HK-2 (cell line): ENCODE results near the gene RPS5.
A peak's percentile ranks its signal among the peaks of the same experiment; 100 is the strongest.

Experiments
- DNase-seq: peaks from one replicate; pipeline ENCODE4 v3.0.0-alpha.2; 2018; ENCODE audit not compliant: unreplicated experiment

RPS5 gene

GRCh38 chr19:58385313-58385890 lies 1.7 kb upstream of the RPS5 start:
- DNase-seq = no peak

GRCh38 chr19:58385891-58386575 lies 1.0 kb upstream of the RPS5 start:
- DNase-seq = peak; percentile 59

- peak; percentile 22 for DNase-seq
Observed at GRCh38 chr19:58387338-58388174, 487 bp downstream of the RPS5 start.

- DNase-seq = no peak
Observed at GRCh38 chr19:58388175-58388526, 1.1 kb downstream of the RPS5 start.

GRCh38 chr19:58392945-58393724 lies 6.1 kb downstream of the RPS5 start:
- DNase-seq = no peak

GRCh38 chr19:58393725-58394033 lies 6.6 kb downstream of the RPS5 start:
- DNase-seq = no peak

- DNase-seq = no peak
Observed at GRCh38 chr19:58394821-58395219, 7.8 kb downstream of the RPS5 start.

- DNase-seq = peak; percentile 68
Observed at GRCh38 chr19:58395220-58395978, 8.3 kb downstream of the RPS5 start, which contains the start of gene RNF225. Gene RNF225, plus strand, starts transcription at chr19:58395656. Its CDS starts 434 bp downstream, at chr19:58396090.

- peak; percentile 45 for DNase-seq
Observed at GRCh38 chr19:58395979-58396627, 9.0 kb downstream of the RPS5 start.

GRCh38 chr19:58396691-58397532 lies 9.8 kb downstream of the RPS5 start:
- no peak for DNase-seq

- DNase-seq = no peak
Observed at GRCh38 chr19:58397533-58398037, 10.5 kb downstream of the RPS5 start.

- no peak for DNase-seq
Observed at GRCh38 chr19:58398087-58398486, 11.0 kb downstream of the RPS5 start.

GRCh38 chr19:58398545-58398944 lies 11.5 kb downstream of the RPS5 start:
- no peak for DNase-seq

GRCh38 chr19:58399903-58400302 lies 12.8 kb downstream of the RPS5 start:
- DNase-seq = no peak

GRCh38 chr19:58400316-58400915 lies 13.3 kb downstream of the RPS5 start:
- peak; percentile 73 for DNase-seq

- peak; percentile 100 for DNase-seq
Observed at GRCh38 chr19:58400916-58401839, 14.1 kb downstream of the RPS5 start.

GRCh38 chr19:58401840-58402421 lies 14.9 kb downstream of the RPS5 start:
- DNase-seq = no peak
